ENCODE results near the gene CRCP.

Gene CRCP

GRCh38 chr7:66189695-66190503 lies 75.3 kb downstream of the CRCP start:
- no peak for DNase-seq (ENCODE audit: low spot score)

- no peak for DNase-seq (ENCODE audit: low spot score)
These were observed 75.8 kb downstream of the CRCP start for GRCh38 chr7:66190504-66190857.

- no peak for DNase-seq (ENCODE audit: low spot score)
These were observed 78.6 kb downstream of the CRCP start for GRCh38 chr7:66193146-66193725.

GRCh38 chr7:66198469-66198868 lies 83.8 kb downstream of the CRCP start:
- no peak for DNase-seq (ENCODE audit: low spot score)

GRCh38 chr7:66198956-66199355 lies 84.3 kb downstream of the CRCP start:
- no peak for DNase-seq (ENCODE audit: low spot score)

- no peak for DNase-seq (ENCODE audit: low spot score)
These were observed 87.8 kb downstream of the CRCP start for GRCh38 chr7:66202441-66202840.

All from hepatic stellate cell (primary cell).